C4-2B (cell line): ENCODE measurements around the gene VIP.

Source experiments
- ZFX ChIP-seq: fragments of 450-650 bp; IDR thresholded peaks from 2 replicates; pipeline ENCODE4 v1.6.1; 2017
- TF ChIP-seq, protein P1 (sequence below): fragments of 450-650 bp; conservative IDR thresholded peaks from 2 replicates; pipeline ENCODE4 v1.5.1; 2017; ENCODE audit warnings: mild to moderate bottlenecking

DNA sequence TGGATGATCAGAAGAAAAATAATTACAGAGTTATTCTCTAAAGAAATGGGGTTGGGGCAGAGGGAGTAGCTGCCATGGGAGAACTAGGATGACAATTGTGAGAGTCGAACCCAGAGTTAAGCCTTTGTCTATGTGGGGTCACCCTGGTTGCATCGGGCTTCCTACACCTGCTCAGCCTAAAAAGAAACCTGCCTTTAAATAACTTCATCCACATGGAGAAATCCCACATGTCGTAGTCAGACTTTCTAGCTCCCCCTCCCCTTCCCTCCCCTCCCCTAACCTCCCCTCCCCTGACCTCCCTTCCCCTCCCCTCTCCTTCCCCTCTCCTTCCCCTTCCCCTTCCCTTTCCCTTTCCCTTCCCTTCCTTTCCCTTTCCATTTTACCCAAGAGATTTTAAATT lies 14.7 kb downstream of the VIP start:
- TF ChIP-seq, protein P1, sequence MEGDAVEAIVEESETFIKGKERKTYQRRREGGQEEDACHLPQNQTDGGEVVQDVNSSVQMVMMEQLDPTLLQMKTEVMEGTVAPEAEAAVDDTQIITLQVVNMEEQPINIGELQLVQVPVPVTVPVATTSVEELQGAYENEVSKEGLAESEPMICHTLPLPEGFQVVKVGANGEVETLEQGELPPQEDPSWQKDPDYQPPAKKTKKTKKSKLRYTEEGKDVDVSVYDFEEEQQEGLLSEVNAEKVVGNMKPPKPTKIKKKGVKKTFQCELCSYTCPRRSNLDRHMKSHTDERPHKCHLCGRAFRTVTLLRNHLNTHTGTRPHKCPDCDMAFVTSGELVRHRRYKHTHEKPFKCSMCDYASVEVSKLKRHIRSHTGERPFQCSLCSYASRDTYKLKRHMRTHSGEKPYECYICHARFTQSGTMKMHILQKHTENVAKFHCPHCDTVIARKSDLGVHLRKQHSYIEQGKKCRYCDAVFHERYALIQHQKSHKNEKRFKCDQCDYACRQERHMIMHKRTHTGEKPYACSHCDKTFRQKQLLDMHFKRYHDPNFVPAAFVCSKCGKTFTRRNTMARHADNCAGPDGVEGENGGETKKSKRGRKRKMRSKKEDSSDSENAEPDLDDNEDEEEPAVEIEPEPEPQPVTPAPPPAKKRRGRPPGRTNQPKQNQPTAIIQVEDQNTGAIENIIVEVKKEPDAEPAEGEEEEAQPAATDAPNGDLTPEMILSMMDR: no peak
- TF ChIP-seq ZFX: no peak
